BLaER1 (cell line): Measurements from ENCODE around the gene SCIMP.
"Not testable (repeated sequence)": the region's sequence is repeated elsewhere in the genome, so short reads cannot be mapped to it uniquely, and the experiment has no call there.

Source experiments
- H3K27ac ChIP-seq: shearing (Covaris generic); formaldehyde crosslinking; 2 replicates; pipeline ENCODE4 v1.8.1; 2022
- H3K27me3 ChIP-seq: shearing (Covaris generic); formaldehyde crosslinking; 2 replicates; pipeline ENCODE4 v1.8.1; 2022
- H3K36me3 ChIP-seq: shearing (Covaris generic); formaldehyde crosslinking; 2 replicates; pipeline ENCODE4 v1.8.1; 2022
- H3K4me1 ChIP-seq: shearing (Covaris generic); formaldehyde crosslinking; 2 replicates; pipeline ENCODE4 v1.8.1; 2022
- H3K4me2 ChIP-seq: shearing (Covaris generic); formaldehyde crosslinking; 2 replicates; pipeline ENCODE4 v1.8.1; 2022
- H3K4me3 ChIP-seq: shearing (Covaris generic); formaldehyde crosslinking; 2 replicates; pipeline ENCODE4 v1.8.1; 2022
- H3K9ac ChIP-seq: shearing (Covaris generic); formaldehyde crosslinking; 2 replicates; pipeline ENCODE4 v1.8.1; 2022
- H3K9me3 ChIP-seq: shearing (Covaris generic); formaldehyde crosslinking; 2 replicates; pipeline ENCODE4 v1.8.1; 2022
- H4K20me1 ChIP-seq: shearing (Covaris generic); formaldehyde crosslinking; 2 replicates; pipeline ENCODE4 v1.8.1; 2022
- Cebpa-rat ChIP-seq: shearing (Covaris generic); IDR thresholded peaks from 2 replicates; pipeline ENCODE4 v1.8.1; 2022

The SCIMP gene

DNA sequence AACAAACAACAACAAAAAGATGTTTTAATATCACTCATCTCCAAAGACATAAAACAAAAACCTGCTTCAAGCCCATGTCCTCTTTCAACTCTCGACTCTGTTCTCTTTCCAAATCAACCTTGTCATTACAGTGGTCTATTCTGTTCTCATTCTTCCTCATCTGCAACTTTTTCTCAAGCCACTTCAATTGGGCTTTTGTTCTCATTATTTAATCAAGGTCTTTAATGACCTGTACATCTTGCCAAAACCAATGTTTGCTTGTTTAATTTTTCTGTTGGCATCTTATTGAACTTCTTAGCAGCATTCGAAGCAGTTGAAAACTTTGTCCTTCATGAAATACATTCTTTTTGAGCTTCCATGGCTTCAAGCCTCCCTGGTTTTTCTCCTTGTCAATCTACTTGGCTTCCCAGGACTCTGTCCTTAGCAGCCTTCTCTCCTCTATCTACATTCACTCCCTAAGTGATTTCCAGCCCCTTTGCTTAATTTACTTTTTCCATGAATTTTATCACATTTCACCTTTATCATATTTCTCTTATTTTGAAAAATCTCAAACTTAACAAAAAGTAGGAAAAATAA, 27.8 kb upstream of the SCIMP start:
- Histone ChIP-seq H3K9me3 (0 out of 2 replicates have a peak, but pooled peaks cover under 1% of the 10 kb centered on the region), H3K4me2 (no peak overlapping the region), H3K4me1 (peaks cover 15% of the 10 kb centered on the region; the same call in 1 of the 2 replicates), H3K36me3 (no peaks in the 10 kb centered on the region), H3K9ac (no peak overlapping the region), H3K27ac (no peak overlapping the region), H3K27me3 (no peaks in the 10 kb centered on the region), H3K4me3 (no peak overlapping the region), H4K20me1 (no peaks in the 10 kb centered on the region)
- no peak for TF ChIP-seq Cebpa-rat

DNA sequence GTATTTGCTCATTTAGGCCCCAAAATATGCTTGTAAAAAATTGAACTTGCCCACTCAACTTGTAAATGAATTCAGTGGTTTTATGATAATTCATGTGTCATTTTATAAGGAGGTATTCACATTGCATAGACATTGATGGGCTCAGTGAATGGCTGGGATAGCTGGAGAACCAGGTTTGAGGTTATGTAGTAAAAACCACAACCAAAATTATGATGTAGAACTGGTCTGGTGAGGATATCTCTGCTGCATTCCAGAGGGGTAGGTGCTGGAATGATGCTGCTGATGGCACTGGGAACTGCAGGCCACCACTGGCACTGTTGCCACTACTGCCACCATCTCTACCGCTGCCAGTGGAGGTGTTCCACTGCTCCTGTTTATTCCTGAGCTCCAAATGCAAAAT, 25.9 kb upstream of the SCIMP start:
- Histone ChIP-seq H4K20me1 (no peaks in the 10 kb centered on the region), H3K27me3 (no peaks in the 10 kb centered on the region), H3K36me3 (no peaks in the 10 kb centered on the region), H3K9me3 (no peaks in the 10 kb centered on the region), H3K4me2 (no peak overlapping the region), H3K4me3 (no peak overlapping the region), H3K27ac (no peak overlapping the region), H3K4me1 (peaks cover 18% of the 10 kb centered on the region), H3K9ac (no peak overlapping the region)
- TF ChIP-seq Cebpa-rat, result no peak

DNA sequence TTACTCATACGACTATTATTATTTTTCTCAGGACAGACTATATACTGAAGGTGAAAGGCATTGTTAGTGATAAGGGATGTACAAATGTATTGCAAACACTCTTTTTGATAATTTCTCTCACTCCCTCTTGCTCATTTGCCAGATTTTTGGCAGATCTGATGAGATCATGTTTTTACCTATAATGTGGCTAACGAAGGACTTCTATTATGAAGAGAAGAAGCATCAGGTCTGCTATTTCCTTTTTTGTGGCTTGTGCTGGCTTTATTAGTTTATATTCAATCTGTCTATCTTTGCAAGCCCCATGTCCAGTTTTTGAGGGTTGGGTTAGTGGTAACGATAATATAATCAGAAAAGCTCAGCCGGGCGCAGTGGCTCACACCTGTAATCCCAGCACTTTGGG, 22.5 kb upstream of the SCIMP start:
- Histone ChIP-seq H3K4me3 (no peak overlapping the region), H3K36me3 (no peaks in the 10 kb centered on the region), H3K27ac (no peak overlapping the region), H3K4me2 (no peak overlapping the region), H4K20me1 (no peaks in the 10 kb centered on the region), H3K9ac (no peak overlapping the region), H3K4me1 (peaks cover 25% of the 10 kb centered on the region), H3K27me3 (no peaks in the 10 kb centered on the region), H3K9me3 (no peaks in the 10 kb centered on the region)
- TF ChIP-seq Cebpa-rat, result no peak

DNA sequence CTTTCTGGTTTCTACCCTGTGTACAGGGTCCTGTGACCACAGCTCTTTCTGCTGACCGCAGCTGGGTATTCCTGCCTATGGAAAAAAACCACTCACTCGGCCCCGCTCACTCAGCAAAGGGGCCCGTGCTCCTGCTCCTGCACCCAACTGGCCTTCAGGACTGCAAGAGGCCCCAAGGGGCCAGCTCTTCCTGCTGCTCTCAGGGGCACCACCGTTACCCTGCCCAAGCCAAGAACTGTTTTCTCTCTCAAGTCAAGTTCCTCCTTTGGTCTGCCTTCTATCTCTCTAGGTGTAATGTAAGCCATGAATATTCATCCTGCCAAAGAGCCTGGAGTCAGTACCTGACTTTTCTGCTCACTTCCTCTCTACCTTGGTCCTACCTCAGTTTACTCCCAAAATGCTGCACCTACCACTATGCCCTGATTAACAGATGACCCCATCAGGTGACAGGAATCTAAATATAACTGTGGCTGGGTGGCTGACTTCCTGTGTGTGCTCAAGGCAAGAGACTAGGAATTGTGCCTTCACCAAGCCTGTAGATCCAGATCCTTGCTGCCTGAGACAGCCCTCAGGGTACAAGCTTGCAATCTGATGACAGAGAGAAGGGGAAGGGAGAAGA, 20.4 kb upstream of the SCIMP start:
- Histone ChIP-seq H3K9me3 (no peaks in the 10 kb centered on the region), H3K9ac (peak overlapping the region; percentile 36; the same call in 1 of the 2 replicates), H3K4me2 (peak overlapping the region; percentile 95), H3K4me1 (peaks cover 25% of the 10 kb centered on the region), H4K20me1 (no peaks in the 10 kb centered on the region), H3K27me3 (no peaks in the 10 kb centered on the region), H3K4me3 (peak overlapping the region; percentile 32; the same call in 1 of the 2 replicates), H3K27ac (peak overlapping the region; percentile 50), H3K36me3 (no peaks in the 10 kb centered on the region)
- TF ChIP-seq Cebpa-rat, result no peak

DNA sequence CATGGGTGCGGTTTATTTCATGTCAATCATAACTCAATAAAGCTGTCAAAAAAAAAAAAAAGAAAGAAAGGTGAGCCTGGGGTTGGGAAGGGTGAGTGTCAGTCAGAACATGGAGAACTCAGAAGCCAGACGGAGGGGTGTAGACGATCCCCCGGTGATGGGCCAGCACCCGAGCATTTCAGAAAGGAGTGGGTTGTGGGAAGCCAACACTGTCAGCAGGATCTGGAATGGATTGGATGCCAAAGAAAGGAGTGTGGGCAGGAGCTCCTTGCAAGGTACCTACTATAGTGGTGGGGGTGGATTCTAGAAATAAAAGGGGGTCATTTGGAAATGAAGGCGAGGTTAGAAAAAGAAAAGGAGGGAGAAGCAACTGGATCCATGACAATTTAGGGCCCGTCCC, 19.8 kb upstream of the SCIMP start:
- Histone ChIP-seq H3K4me3 (no peak overlapping the region), H3K4me1 (peaks cover 25% of the 10 kb centered on the region), H3K27me3 (no peaks in the 10 kb centered on the region), H3K9ac (peak overlapping the region; percentile 36; the same call in 1 of the 2 replicates), H3K27ac (peak overlapping the region; percentile 50), H4K20me1 (no peaks in the 10 kb centered on the region), H3K9me3 (no peaks in the 10 kb centered on the region), H3K4me2 (peak overlapping the region; percentile 95), H3K36me3 (no peaks in the 10 kb centered on the region)
- TF ChIP-seq Cebpa-rat, result no peak

DNA sequence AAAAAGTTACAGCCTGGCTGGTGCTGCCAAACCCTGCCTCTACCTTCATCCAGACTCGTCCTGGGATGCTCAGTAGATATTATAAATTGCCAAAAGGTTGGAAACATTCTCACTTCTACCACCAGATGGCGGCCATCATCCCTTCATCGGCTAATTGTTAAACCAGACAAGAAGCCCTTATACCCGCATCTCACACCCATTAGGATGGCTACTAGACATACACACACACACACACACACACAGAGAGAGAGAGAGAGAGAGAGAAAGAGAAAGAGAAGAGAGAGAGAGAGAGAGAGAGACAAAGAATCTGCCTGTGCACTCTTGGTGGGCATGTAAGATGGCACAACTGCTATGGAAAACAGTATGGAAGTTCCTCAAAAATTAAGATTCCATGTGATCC, 15.0 kb upstream of the SCIMP start:
- no peaks in the 10 kb centered on the region for H3K9me3 ChIP-seq
- H3K9ac ChIP-seq, result no peak overlapping the region
- no peak overlapping the region for H3K4me3 ChIP-seq
- peaks cover 6% of the 10 kb centered on the region for H3K4me1 ChIP-seq
- no peaks in the 10 kb centered on the region for H3K27me3 ChIP-seq
- H3K4me2 ChIP-seq, result no peak overlapping the region
- no peaks in the 10 kb centered on the region for H4K20me1 ChIP-seq
- H3K36me3 ChIP-seq, result no peaks in the 10 kb centered on the region
- H3K27ac ChIP-seq, result no peak overlapping the region
- no peak for TF ChIP-seq Cebpa-rat

DNA sequence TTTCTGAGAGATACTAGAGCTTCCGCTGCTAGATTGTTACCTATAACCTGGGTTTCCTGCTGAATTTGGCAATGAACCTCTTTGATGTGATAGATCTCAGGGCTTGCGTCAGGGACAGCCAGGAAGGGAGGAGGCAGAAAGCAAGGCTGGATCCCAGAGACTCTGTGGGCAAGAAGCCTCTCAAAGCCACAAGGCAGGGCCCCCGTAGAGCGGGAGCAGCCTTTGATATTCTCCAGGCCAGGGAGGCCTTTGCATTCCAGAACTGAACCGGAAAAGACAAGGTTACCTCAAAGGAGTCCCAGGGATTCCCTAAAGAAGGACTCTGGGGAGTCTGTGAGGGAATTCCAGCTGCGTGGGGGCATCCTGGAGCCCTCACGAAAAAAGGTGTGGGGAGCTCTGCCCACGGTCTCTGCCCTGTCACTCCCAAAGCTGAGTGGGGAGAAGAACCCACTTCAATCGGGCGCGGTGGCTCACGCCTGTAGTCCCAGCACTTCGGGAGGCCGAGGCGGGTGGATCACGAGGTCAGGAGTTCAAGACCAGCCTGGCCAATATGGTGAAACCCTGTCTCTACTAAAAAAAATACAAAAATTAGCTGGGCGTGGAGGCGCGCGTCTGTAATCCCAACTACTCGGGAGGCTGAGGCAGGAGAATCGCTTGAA, 14.3 kb upstream of the SCIMP start:
- Histone ChIP-seq H3K4me3 (no peak overlapping the region), H4K20me1 (no peaks in the 10 kb centered on the region), H3K4me2 (no peak overlapping the region), H3K36me3 (no peaks in the 10 kb centered on the region), H3K27me3 (no peaks in the 10 kb centered on the region), H3K27ac (no peak overlapping the region), H3K4me1 (0 out of 2 replicates have a peak, but pooled peaks cover under 1% of the 10 kb centered on the region), H3K9ac (no peak overlapping the region), H3K9me3 (no peaks in the 10 kb centered on the region)
- no peak for TF ChIP-seq Cebpa-rat

DNA sequence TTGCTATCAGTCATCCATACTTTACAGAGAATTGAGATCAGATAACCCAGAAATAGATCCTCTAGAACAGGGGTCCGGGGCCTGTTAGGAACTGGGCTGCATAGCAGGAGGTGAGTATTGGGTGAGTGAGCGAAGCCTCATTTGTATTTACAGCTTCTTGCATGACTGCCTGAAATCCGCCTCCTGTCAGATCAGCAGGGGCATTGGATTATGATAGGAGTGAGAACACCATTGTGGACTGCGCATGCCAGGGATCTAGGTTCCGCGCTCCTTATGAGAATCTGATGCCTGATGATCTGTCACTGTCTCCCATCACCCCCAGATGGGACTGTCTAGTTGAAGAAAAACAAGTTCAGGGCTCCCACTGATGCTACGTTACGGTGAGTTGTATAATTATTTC, 13.0 kb upstream of the SCIMP start:
- Histone ChIP-seq H4K20me1 (no peaks in the 10 kb centered on the region), H3K4me3 (no peak overlapping the region), H3K4me1 (peaks cover 13% of the 10 kb centered on the region), H3K9ac (no peak overlapping the region), H3K9me3 (no peaks in the 10 kb centered on the region), H3K4me2 (no peak overlapping the region), H3K36me3 (no peaks in the 10 kb centered on the region), H3K27me3 (no peaks in the 10 kb centered on the region), H3K27ac (no peak overlapping the region)
- no peak for TF ChIP-seq Cebpa-rat

DNA sequence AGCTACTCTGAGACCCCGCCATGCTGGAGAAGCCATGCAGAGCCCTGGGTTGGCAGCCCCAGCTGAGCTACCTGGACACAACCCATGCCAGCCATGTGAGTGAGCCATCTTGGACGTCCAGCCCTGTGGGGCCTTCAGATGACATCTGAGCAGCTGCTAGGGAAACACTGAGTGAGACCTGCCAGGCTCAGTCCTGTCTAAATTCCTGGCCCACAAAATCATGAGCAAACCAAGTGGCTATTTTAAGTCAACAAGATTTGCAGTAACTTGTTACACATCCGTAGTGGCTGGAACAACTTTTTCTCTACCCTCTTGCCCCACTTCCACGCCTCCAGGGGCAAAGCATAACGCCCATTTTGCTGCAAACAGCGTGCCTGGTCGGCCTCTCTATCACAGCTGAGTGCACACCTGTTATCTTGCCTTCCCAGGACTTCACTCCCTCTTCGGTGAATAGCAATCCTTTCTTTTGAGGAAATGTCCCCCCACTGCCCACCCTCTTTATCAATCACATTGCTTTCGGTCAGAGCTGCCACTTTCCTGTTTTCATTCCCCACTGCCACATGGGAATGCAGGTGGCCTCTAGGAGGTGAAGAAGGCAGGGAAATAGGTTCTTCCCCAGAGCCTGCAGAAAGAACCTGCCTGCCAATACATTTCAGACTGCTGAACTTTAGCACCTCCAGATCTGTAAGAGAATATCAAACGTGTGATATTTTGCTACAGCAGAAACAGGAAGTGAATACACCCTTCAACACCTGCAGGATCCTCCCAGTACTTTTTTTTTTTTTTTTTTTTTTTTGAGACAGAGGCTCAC, 7.4 kb upstream of the SCIMP start:
- Histone ChIP-seq H3K4me3 (no peak overlapping the region), H3K27ac (no peak overlapping the region), H3K36me3 (no peaks in the 10 kb centered on the region), H3K4me1 (peaks cover 42% of the 10 kb centered on the region), H3K9ac (no peak overlapping the region), H3K27me3 (no peaks in the 10 kb centered on the region), H3K4me2 (peak overlapping the region; percentile 66), H4K20me1 (no peaks in the 10 kb centered on the region), H3K9me3 (no peaks in the 10 kb centered on the region)
- TF ChIP-seq Cebpa-rat, result no peak; the same call in 1 of the 2 replicates

DNA sequence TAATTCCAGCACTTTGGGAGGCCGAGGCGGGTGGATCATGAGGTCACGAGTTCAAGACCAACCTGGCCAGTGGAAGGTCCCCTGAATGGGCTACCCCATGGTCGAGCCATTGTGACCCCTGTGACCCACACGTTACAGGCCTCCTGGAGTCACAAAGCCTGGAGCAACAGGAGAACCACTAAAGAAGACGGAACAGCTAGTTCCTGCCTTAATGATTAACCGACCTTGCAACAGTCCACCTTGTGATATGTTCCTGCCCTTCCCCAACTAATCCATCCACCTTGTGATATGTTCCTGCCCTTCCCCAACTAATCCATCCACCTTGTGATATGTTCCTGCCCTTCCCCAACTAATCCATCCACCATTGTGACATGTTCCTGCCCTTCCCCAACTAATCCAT, 5.1 kb upstream of the SCIMP start:
- not testable (repeated sequence) for H4K20me1 ChIP-seq, H3K27me3 ChIP-seq, H3K27ac ChIP-seq, H3K9ac ChIP-seq, H3K4me3 ChIP-seq, H3K36me3 ChIP-seq, H3K4me2 ChIP-seq, H3K9me3 ChIP-seq
- H3K4me1 ChIP-seq, result peaks cover 51% of the 10 kb centered on the region
